GM13976 (cell line): ENCODE data around the gene CPA4.

Source experiments
- DNase-seq: peaks from one replicate; pipeline ENCODE4 v3.0.0; 2012; ENCODE audit warnings: low spot score
- CTCF ChIP-seq: IDR thresholded peaks from 2 replicates; pipeline ENCODE4 v1.5.1; 2012; ENCODE audit warnings: borderline replicate concordance, mild to moderate bottlenecking; ENCODE audit not compliant: insufficient read depth; ENCODE audit errors: extremely low read depth, missing control alignments, control extremely low read depth
- in situ Hi-C: fragments of 300-500 bp; cut with MboI; formaldehyde crosslinking; loops from one replicate; pipeline ENCODE4 v1.12.0; 2022; ENCODE audit warnings: low sequenced_read_pairs, mixed read lengths, inconsistent platforms; ENCODE audit not compliant: unreplicated experiment

Gene CPA4

GRCh38 chr7:130363026-130363847, 70.3 kb downstream of the CPA4 start:
- no peak for TF ChIP-seq CTCF
- in situ Hi-C loops, result no loop called here
- DNase-seq, result no peak

- DNase-seq, result no peak
- TF ChIP-seq CTCF, result no peak
- in situ Hi-C loops, result no loop called here
Observed at GRCh38 chr7:130364451-130364850, 71.5 kb downstream of the CPA4 start.

GRCh38 chr7:130365088-130365487, 72.1 kb downstream of the CPA4 start:
- TF ChIP-seq CTCF, result no peak
- DNase-seq, result no peak
- in situ Hi-C loops, result no loop called here

GRCh38 chr7:130365511-130366441, 72.8 kb downstream of the CPA4 start:
- TF ChIP-seq CTCF, result no peak
- peak; percentile 60 for DNase-seq
- in situ Hi-C loops, result no loop called here

GRCh38 chr7:130366564-130366963, 73.6 kb downstream of the CPA4 start:
- TF ChIP-seq CTCF, result no peak
- in situ Hi-C loops, result no loop called here
- DNase-seq, result no peak

- TF ChIP-seq CTCF, result no peak
- in situ Hi-C loops, result no loop called here
- no peak for DNase-seq
Observed at GRCh38 chr7:130367088-130367755, 74.3 kb downstream of the CPA4 start.
